Fibroblast of lung (primary cell): ENCODE measurements around the gene KCNJ9. TPM values are rescaled to one million over a fixed set of nuclear protein-coding genes. Genes with fewer than 3 reads are reported as not detected.

ENCODE experiments used
- DNase-seq, 2 donors: peaks; one replicate each; pipeline versions ENCODE4 v3.0.0 to v3.0.0-alpha.2; 2010; ENCODE audit warnings: low read depth in 2 of 2
- H2AFZ ChIP-seq: 2 replicates; pipeline ENCODE4 v1.5.1; 2012; ENCODE audit warnings: low read length, control low read depth, inconsistent platforms
- H3K27ac ChIP-seq: 2 replicates; pipeline ENCODE4 v1.5.1; 2011; ENCODE audit warnings: low read length, control low read depth; ENCODE audit not compliant: insufficient read depth
- H3K27me3 ChIP-seq: 2 replicates; pipeline ENCODE4 v1.5.1; 2011; ENCODE audit warnings: mild to moderate bottlenecking, low read length; ENCODE audit not compliant: control insufficient read depth, insufficient read depth
- H3K36me3 ChIP-seq: 2 replicates; pipeline ENCODE4 v1.5.1; 2011; ENCODE audit warnings: low read length; ENCODE audit not compliant: control insufficient read depth, insufficient read depth
- H3K4me1 ChIP-seq: 2 replicates; pipeline ENCODE4 v1.5.1; 2011; ENCODE audit warnings: low read length; ENCODE audit not compliant: control insufficient read depth, insufficient read depth; ENCODE audit errors: extremely low read depth
- H3K4me2 ChIP-seq: 2 replicates; pipeline ENCODE4 v1.5.1; 2011; ENCODE audit warnings: low read length, control low read depth; ENCODE audit not compliant: insufficient read depth; ENCODE audit errors: extremely low read depth
- H3K4me3 ChIP-seq, 4 experiments: fragments of 200-600 bp in 1 of 4; sonication (generic) in 1 of 4; replicated peaks in 1 of 4; 2 replicates each; pipeline ENCODE4 v1.5.1; 2011 to 2016; ENCODE audit warnings: low read length in 4 of 4, low read depth in 3 of 4, mild to moderate bottlenecking in 3 of 4, control low read depth in 2 of 4, inconsistent platforms in 1 of 4, mixed read lengths in 1 of 4; ENCODE audit not compliant: insufficient read depth in 1 of 4; ENCODE audit errors: control extremely low read depth in 1 of 4
- H3K79me2 ChIP-seq: 2 replicates; pipeline ENCODE4 v1.5.1; 2012; ENCODE audit warnings: mild to moderate bottlenecking, low read length, inconsistent platforms; ENCODE audit not compliant: control insufficient read depth, insufficient read depth
- H3K9ac ChIP-seq: 2 replicates; pipeline ENCODE4 v1.5.1; 2011; ENCODE audit warnings: mild to moderate bottlenecking, low read length, control low read depth; ENCODE audit not compliant: insufficient read depth
- H3K9me3 ChIP-seq: 2 replicates; pipeline ENCODE4 v1.5.1; 2012; ENCODE audit warnings: low read depth, low read length; ENCODE audit not compliant: control insufficient read depth, insufficient read depth
- H4K20me1 ChIP-seq: 2 replicates; pipeline ENCODE4 v1.5.1; 2011; ENCODE audit warnings: low read length; ENCODE audit not compliant: control insufficient read depth, insufficient read depth; ENCODE audit errors: extremely low read depth
- EZH2 ChIP-seq: IDR thresholded peaks from 2 replicates; pipeline ENCODE4 v1.5.1; 2012; ENCODE audit warnings: low read length, control low read depth, mild to moderate bottlenecking; ENCODE audit errors: missing control alignments
- polyA plus RNA-seq, 2 donors: library from polyadenylated mRNA; depleted of rRNA in 1 of 2; stranded (reverse) in 1 of 2; unstranded in 1 of 2; fragments of >200 nt; gene quantifications; 2 replicates each; pipeline ENCODE4 v1.2.1, GENCODE V29; 2011 to 2012; ENCODE audit warnings: missing spikeins in 1 of 2
- total RNA-seq: library from RNA; depleted of rRNA; stranded (reverse); fragments of >200 nt; gene quantifications from 2 replicates; pipeline ENCODE4 v1.2.1, GENCODE V29; 2014
- TF ChIP-seq, protein P1 (sequence below), 2 donors: IDR thresholded peaks in 1 of 2; conservative IDR thresholded peaks in 1 of 2; 1 replicate in 1 of 2; 2 replicates in 1 of 2; pipeline ENCODE4 v1.5.1; 2011 to 2012; ENCODE audit warnings: low read length in 2 of 2, control low read depth in 1 of 2, inconsistent platforms in 1 of 2, low read depth in 1 of 2, mild to moderate bottlenecking in 1 of 2

KCNJ9 gene
- total and polyA plus RNA-seq, 2 donors (not counting 1 experiment from before 2014, with no cell fraction given), result under 0.01 TPM; not detected in 1

GRCh38 chr1:160133990-160134770 is 52.8 kb downstream of the KCNJ9 start:
- no peak overlapping the region for H3K4me3 ChIP-seq
- TF ChIP-seq, protein P1, sequence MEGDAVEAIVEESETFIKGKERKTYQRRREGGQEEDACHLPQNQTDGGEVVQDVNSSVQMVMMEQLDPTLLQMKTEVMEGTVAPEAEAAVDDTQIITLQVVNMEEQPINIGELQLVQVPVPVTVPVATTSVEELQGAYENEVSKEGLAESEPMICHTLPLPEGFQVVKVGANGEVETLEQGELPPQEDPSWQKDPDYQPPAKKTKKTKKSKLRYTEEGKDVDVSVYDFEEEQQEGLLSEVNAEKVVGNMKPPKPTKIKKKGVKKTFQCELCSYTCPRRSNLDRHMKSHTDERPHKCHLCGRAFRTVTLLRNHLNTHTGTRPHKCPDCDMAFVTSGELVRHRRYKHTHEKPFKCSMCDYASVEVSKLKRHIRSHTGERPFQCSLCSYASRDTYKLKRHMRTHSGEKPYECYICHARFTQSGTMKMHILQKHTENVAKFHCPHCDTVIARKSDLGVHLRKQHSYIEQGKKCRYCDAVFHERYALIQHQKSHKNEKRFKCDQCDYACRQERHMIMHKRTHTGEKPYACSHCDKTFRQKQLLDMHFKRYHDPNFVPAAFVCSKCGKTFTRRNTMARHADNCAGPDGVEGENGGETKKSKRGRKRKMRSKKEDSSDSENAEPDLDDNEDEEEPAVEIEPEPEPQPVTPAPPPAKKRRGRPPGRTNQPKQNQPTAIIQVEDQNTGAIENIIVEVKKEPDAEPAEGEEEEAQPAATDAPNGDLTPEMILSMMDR (conservative IDR thresholded peaks at IDR 0.05 in 1 of 2, IDR thresholded peaks at IDR 0.05 in 1 of 2; ENCODE audit: low read depth in 1 of 2, low read length in 2 of 2), result no peak
- TF ChIP-seq EZH2, result no peak
- H2AFZ ChIP-seq, result no peak overlapping the region
- no peak for DNase-seq
- H3K4me1 ChIP-seq, result no peaks in the 10 kb centered on the region
- H3K9me3 ChIP-seq, result no peaks in the 10 kb centered on the region
- peaks cover 12% of the 10 kb centered on the region for H3K27me3 ChIP-seq
- no peak overlapping the region for H3K9ac ChIP-seq
- H3K4me2 ChIP-seq, result no peak overlapping the region
- no peaks in the 10 kb centered on the region for H3K79me2 ChIP-seq
- H4K20me1 ChIP-seq, result no peaks in the 10 kb centered on the region
- no peaks in the 10 kb centered on the region for H3K36me3 ChIP-seq
- H3K27ac ChIP-seq, result no peak overlapping the region

DNA sequence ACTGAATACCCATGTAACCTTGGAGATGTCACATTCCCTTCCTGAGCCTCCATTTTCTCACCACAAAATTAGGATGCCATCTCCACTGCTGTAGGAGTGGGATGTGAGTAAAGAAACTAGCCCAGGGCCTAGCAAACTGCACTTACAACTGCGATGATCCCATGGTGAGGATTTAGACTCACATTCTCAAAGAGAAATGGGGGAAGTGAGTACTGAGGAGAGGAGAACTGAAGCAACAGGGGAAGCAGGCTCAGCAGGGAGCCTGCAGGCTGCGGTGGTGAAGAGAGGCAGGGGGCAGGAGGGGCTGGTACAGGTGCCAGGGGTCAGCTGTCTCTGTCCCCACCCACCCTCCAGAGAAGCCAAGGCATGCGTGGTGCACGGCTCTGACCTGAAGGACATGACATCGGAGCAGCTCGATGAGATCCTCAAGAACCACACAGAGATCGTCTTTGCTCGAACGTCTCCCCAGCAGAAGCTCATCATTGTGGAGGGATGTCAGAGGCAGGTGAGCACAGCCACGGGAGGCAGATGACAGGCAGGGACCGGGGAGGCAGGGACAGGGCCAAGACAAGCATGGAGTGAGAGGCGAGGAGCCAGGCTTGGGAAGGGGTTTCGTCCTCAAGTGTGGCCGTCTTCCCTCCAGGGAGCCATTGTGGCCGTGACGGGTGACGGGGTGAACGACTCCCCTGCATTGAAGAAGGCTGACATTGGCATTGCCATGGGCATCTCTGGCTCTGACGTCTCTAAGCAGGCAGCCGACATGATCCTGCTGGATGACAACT is 53.6 kb downstream of the KCNJ9 start:
- H3K9me3 ChIP-seq, result no peaks in the 10 kb centered on the region
- no peaks in the 10 kb centered on the region for H3K4me1 ChIP-seq
- no peak overlapping the region for H3K4me2 ChIP-seq
- H3K27me3 ChIP-seq, result peaks cover 8% of the 10 kb centered on the region
- no peaks in the 10 kb centered on the region for H3K36me3 ChIP-seq
- no peaks in the 10 kb centered on the region for H4K20me1 ChIP-seq
- no peak overlapping the region for H2AFZ ChIP-seq
- no peak for DNase-seq
- no peaks in the 10 kb centered on the region for H3K79me2 ChIP-seq
- TF ChIP-seq, protein P1 (conservative IDR thresholded peaks at IDR 0.05 in 1 of 2, IDR thresholded peaks at IDR 0.05 in 1 of 2; ENCODE audit: low read depth in 1 of 2, low read length in 2 of 2), result no peak
- TF ChIP-seq EZH2, result no peak
- no peak overlapping the region for H3K9ac ChIP-seq
- H3K4me3 ChIP-seq, result no peak overlapping the region
- no peak overlapping the region for H3K27ac ChIP-seq

GRCh38 chr1:160136121-160136925 is 55.0 kb downstream of the KCNJ9 start:
- Histone ChIP-seq H3K36me3 (no peaks in the 10 kb centered on the region), H3K4me3 (no peak overlapping the region), H3K27ac (no peak overlapping the region), H3K79me2 (no peaks in the 10 kb centered on the region), H3K4me1 (no peaks in the 10 kb centered on the region), H3K9ac (no peak overlapping the region), H2AFZ (no peak overlapping the region), H3K4me2 (no peak overlapping the region), H3K27me3 (peaks cover 11% of the 10 kb centered on the region), H3K9me3 (no peaks in the 10 kb centered on the region), H4K20me1 (no peaks in the 10 kb centered on the region)
- TF ChIP-seq, protein P1 (conservative IDR thresholded peaks at IDR 0.05 in 1 of 2, IDR thresholded peaks at IDR 0.05 in 1 of 2; ENCODE audit: low read depth in 1 of 2, low read length in 2 of 2), result no peak
- no peak for TF ChIP-seq EZH2
- DNase-seq, result no peak
